H9 (cell line): ENCODE data around the gene AMN. TPM values are rescaled to one million over a fixed set of nuclear protein-coding genes. Genes with fewer than 3 reads are reported as not detected.

ENCODE experiments used
- DNase-seq: peaks from one replicate; pipeline ENCODE4 v3.0.0-alpha.2; 2017
- H2AFZ ChIP-seq: one replicate; pipeline ENCODE4 v1.6.1; 2013; ENCODE audit warnings: mild to moderate bottlenecking, low read length, control low read depth, moderate library complexity
- H2AK5ac ChIP-seq: 2 replicates; pipeline ENCODE4 v1.6.1; 2013; ENCODE audit warnings: low read length, control low read depth, mixed read lengths; ENCODE audit not compliant: insufficient read length
- H2BK120ac ChIP-seq: one replicate; pipeline ENCODE4 v1.6.1; 2013; ENCODE audit warnings: low read depth, mild to moderate bottlenecking, low read length, control low read depth, inconsistent platforms; ENCODE audit not compliant: poor library complexity, severe bottlenecking
- H2BK12ac ChIP-seq: 2 replicates; pipeline ENCODE4 v1.6.1; 2013; ENCODE audit warnings: low read length, control low read depth, mixed read lengths, low read depth; ENCODE audit not compliant: insufficient read length
- H2BK15ac ChIP-seq: 2 replicates; pipeline ENCODE4 v1.6.1; 2013; ENCODE audit warnings: low read depth, low read length, control low read depth
- H2BK20ac ChIP-seq: one replicate; pipeline ENCODE4 v1.6.1; 2013; ENCODE audit warnings: low read depth, mild to moderate bottlenecking, low read length, control low read depth, inconsistent platforms; ENCODE audit not compliant: poor library complexity, severe bottlenecking
- H2BK5ac ChIP-seq: 2 replicates; pipeline ENCODE4 v1.6.1; 2013; ENCODE audit warnings: low read length, control low read depth, mixed read lengths; ENCODE audit not compliant: insufficient read length
- H3K14ac ChIP-seq: 2 replicates; pipeline ENCODE4 v1.6.1; 2013; ENCODE audit warnings: low read length, control low read depth; ENCODE audit not compliant: insufficient read depth
- H3K18ac ChIP-seq: 2 replicates; pipeline ENCODE4 v1.6.1; 2013; ENCODE audit warnings: low read depth, mild to moderate bottlenecking, mixed read lengths, low read length, control low read depth; ENCODE audit not compliant: insufficient read length
- H3K23ac ChIP-seq: 2 replicates; pipeline ENCODE4 v1.6.1; 2013; ENCODE audit warnings: low read length, control low read depth, mixed read lengths, low read depth; ENCODE audit not compliant: insufficient read length
- H3K23me2 ChIP-seq: 2 replicates; pipeline ENCODE4 v1.6.1; 2013; ENCODE audit warnings: low read depth, mild to moderate bottlenecking, mixed read lengths, low read length, control low read depth; ENCODE audit not compliant: insufficient read length, poor library complexity, severe bottlenecking
- H3K27ac ChIP-seq: 2 replicates; pipeline ENCODE4 v1.5.1; 2013; ENCODE audit warnings: low read length, control low read depth, mixed read lengths, low read depth; ENCODE audit not compliant: insufficient read length
- H3K27me3 ChIP-seq: 2 replicates; pipeline ENCODE4 v1.6.1; 2013; ENCODE audit warnings: low read length, control low read depth, inconsistent platforms; ENCODE audit not compliant: insufficient read depth
- H3K4ac ChIP-seq: 2 replicates; pipeline ENCODE4 v1.6.1; 2013; ENCODE audit warnings: low read depth, mild to moderate bottlenecking, control low read depth, inconsistent platforms, low read length, moderate library complexity
- H3K4me1 ChIP-seq: 2 replicates; pipeline ENCODE4 v1.6.1; 2013; ENCODE audit warnings: low read length, control low read depth, inconsistent platforms; ENCODE audit not compliant: insufficient read depth
- H3K4me2 ChIP-seq: 2 replicates; pipeline ENCODE4 v1.6.1; 2013; ENCODE audit warnings: low read length, control low read depth, mixed read lengths; ENCODE audit not compliant: insufficient read length, insufficient read depth
- H3K56ac ChIP-seq: 2 replicates; pipeline ENCODE4 v1.6.1; 2013; ENCODE audit warnings: low read depth, mild to moderate bottlenecking, mixed read lengths, low read length, control low read depth; ENCODE audit not compliant: insufficient read length
- H3K79me1 ChIP-seq: 2 replicates; pipeline ENCODE4 v1.6.1; 2013; ENCODE audit warnings: low read depth, mild to moderate bottlenecking, moderate library complexity, low read length, control low read depth, inconsistent platforms; ENCODE audit not compliant: insufficient read depth, poor library complexity, severe bottlenecking
- H3K79me2 ChIP-seq: 2 replicates; pipeline ENCODE4 v1.6.1; 2013; ENCODE audit warnings: low read length, control low read depth, inconsistent platforms; ENCODE audit not compliant: insufficient read depth
- H3K9ac ChIP-seq: 2 replicates; pipeline ENCODE4 v1.6.1; 2013; ENCODE audit warnings: low read length, control low read depth, mixed read lengths; ENCODE audit not compliant: insufficient read length; ENCODE audit errors: extremely low read depth
- H3K9me3 ChIP-seq: one replicate; pipeline ENCODE4 v1.6.1; 2013; ENCODE audit warnings: low read depth, low read length, inconsistent platforms; ENCODE audit not compliant: control insufficient read depth
- H3T11ph ChIP-seq: one replicate; pipeline ENCODE4 v1.6.1; 2013; ENCODE audit warnings: mild to moderate bottlenecking, low read length, control low read depth, inconsistent platforms
- H4K20me1 ChIP-seq: one replicate; pipeline ENCODE4 v1.6.1; 2013; ENCODE audit not compliant: control insufficient read depth, insufficient read length, insufficient read depth
- H4K5ac ChIP-seq: 2 replicates; pipeline ENCODE4 v1.6.1; 2013; ENCODE audit warnings: low read depth, mild to moderate bottlenecking, mixed read lengths, low read length, control low read depth; ENCODE audit not compliant: insufficient read length
- H4K8ac ChIP-seq: replicated peaks from 2 replicates; pipeline ENCODE4 v1.6.1; 2013; ENCODE audit warnings: low read length, control low read depth, mixed read lengths, low read depth; ENCODE audit not compliant: insufficient read length
- H4K91ac ChIP-seq: 2 replicates; pipeline ENCODE4 v1.6.1; 2013; ENCODE audit warnings: low read depth, mild to moderate bottlenecking, moderate library complexity, mixed read lengths, low read length, control low read depth; ENCODE audit not compliant: insufficient read length
- H3K27ac Mint-ChIP-seq, 3 experiments: 2 replicates in 2 of 3; 3 replicates in 1 of 3; pipeline ENCODE4 v1.8.0; 2020 to 2021; ENCODE audit warnings: mixed read lengths in 3 of 3, mild to moderate bottlenecking in 1 of 3, moderate library complexity in 1 of 3
- H3K27me3 Mint-ChIP-seq: 2 replicates; pipeline ENCODE4 v1.8.0; 2021; ENCODE audit warnings: low read depth, mild to moderate bottlenecking, moderate library complexity, mixed read lengths
- H3K36me3 Mint-ChIP-seq, 3 experiments: 2 replicates in 2 of 3; 3 replicates in 1 of 3; pipeline ENCODE4 v1.8.0; 2020 to 2021; ENCODE audit warnings: low read depth in 3 of 3, mixed read lengths in 3 of 3; ENCODE audit not compliant: insufficient read depth in 1 of 3
- H3K4me1 Mint-ChIP-seq, 2 experiments: 2 replicates each; pipeline ENCODE4 v1.8.0; 2020; ENCODE audit warnings: mixed read lengths in 2 of 2
- H3K4me3 Mint-ChIP-seq, 2 experiments: 2 replicates in 1 of 2; 3 replicates in 1 of 2; pipeline ENCODE4 v1.8.0; 2020 to 2021; ENCODE audit warnings: mild to moderate bottlenecking in 2 of 2, mixed read lengths in 2 of 2, moderate library complexity in 1 of 2
- H3K9me3 Mint-ChIP-seq, 2 experiments: 2 replicates in 1 of 2; 3 replicates in 1 of 2; pipeline ENCODE4 v1.8.0; 2020; ENCODE audit warnings: mild to moderate bottlenecking in 2 of 2, mixed read lengths in 2 of 2, moderate library complexity in 1 of 2
- CTCF ChIP-seq: fragments of 200-600 bp; sonication (generic); conservative IDR thresholded peaks from 3 replicates; pipeline ENCODE4 v1.8.0; 2021; ENCODE audit warnings: antibody characterized with exemption, mild to moderate bottlenecking
- WGBS: extraction: QIAGEN DNeasy Blood & Tissue Kit; methylation state at CpG from one replicate; pipeline ENCODE4 v1.1.7; 2013; ENCODE audit warnings: missing lambda C conversion rate, low lambda C conversion rate, mixed read lengths; ENCODE audit not compliant: insufficient read length; ENCODE audit errors: extremely low coverage; 5-methylcytosine and 5-hydroxymethylcytosine counted together
- total RNA-seq: library from RNA; stranded (reverse); gene quantifications from 2 replicates; pipeline ENCODE4 v1.2.1, GENCODE V29; 2021

The AMN gene
- total RNA-seq, 1 experiment from 2014 or later = 1.9 TPM

- H2AFZ ChIP-seq = no peak overlapping the region
- DNase-seq = no peak
- H2BK20ac ChIP-seq = no peak overlapping the region
- no peaks in the 10 kb centered on the region for H3K79me2 ChIP-seq
- H4K5ac ChIP-seq = no peak overlapping the region
- no peak overlapping the region for H3K14ac ChIP-seq
- H4K8ac ChIP-seq = no peak overlapping the region
- WGBS = 100% methylated on average over 1 of the region's 20 CpGs
- H3K9ac ChIP-seq = no peak overlapping the region
- H2BK15ac ChIP-seq = no peak overlapping the region
- no peak overlapping the region for H3K4ac ChIP-seq
- Mint-ChIP-seq H3K27ac (0 out of 7 replicates have a peak overlapping the region, but pooled peaks of 1 of the 3 experiments have one; percentile 25), H3K4me1 (no peaks in the 10 kb centered on the region), H3K9me3 (no peaks in the 10 kb centered on the region), H3K36me3 (peaks cover 48 to 97% (median 92%) of the 10 kb centered on the region in 3 experiments; a peak in 6 of 7 replicates), H3K4me3 (no peak overlapping the region), H3K27me3 (no peaks in the 10 kb centered on the region)
- H3K9me3 ChIP-seq = no peaks in the 10 kb centered on the region
- H2BK120ac ChIP-seq = no peak overlapping the region
- H3K79me1 ChIP-seq = no peaks in the 10 kb centered on the region
- H2BK5ac ChIP-seq = no peak overlapping the region
- no peak overlapping the region for H3K18ac ChIP-seq
- no peaks in the 10 kb centered on the region for H3K23me2 ChIP-seq
- H3T11ph ChIP-seq = no peak overlapping the region
- H3K4me1 ChIP-seq = no peaks in the 10 kb centered on the region
- no peaks in the 10 kb centered on the region for H4K20me1 ChIP-seq
- no peak overlapping the region for H2BK12ac ChIP-seq
- H2AK5ac ChIP-seq = no peak overlapping the region
- H3K27ac ChIP-seq = no peak overlapping the region
- TF ChIP-seq CTCF = no peak
- no peak overlapping the region for H3K56ac ChIP-seq
- H4K91ac ChIP-seq = no peak overlapping the region
- H3K4me2 ChIP-seq = no peak overlapping the region
- no peak overlapping the region for H3K23ac ChIP-seq
- H3K27me3 ChIP-seq = no peaks in the 10 kb centered on the region
These were observed 43.6 kb downstream of the AMN start for GRCh38 chr14:102965971-102966655.
